ENCODE results near the gene SKAP2. TPM values are rescaled to one million over a fixed set of nuclear protein-coding genes. Genes with fewer than 3 reads are reported as not detected.

Gene SKAP2
- total RNA-seq, 4 donors from 2014 or later: 27.5 to 45.2 (median 31.9) TPM

DNA sequence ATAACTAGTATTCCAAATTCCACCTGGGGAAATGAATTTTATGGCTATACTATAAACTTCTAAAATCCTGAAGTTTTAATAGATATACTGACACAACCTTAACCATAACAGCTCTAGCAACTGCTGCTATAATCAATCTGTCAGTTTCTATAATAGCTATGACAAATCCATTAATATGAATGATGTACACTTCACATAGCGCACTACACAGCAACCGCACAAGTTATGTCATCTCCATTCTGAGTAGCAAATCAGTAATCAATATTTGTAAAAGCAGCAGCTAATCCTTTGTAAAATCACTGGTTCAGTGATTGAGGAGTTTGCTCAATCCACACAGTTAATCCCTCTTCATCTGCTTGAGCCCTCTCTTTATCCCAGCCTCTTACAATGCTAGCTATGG lies 105.3 kb downstream of the SKAP2 start:
- TF ChIP-seq, protein P1, sequence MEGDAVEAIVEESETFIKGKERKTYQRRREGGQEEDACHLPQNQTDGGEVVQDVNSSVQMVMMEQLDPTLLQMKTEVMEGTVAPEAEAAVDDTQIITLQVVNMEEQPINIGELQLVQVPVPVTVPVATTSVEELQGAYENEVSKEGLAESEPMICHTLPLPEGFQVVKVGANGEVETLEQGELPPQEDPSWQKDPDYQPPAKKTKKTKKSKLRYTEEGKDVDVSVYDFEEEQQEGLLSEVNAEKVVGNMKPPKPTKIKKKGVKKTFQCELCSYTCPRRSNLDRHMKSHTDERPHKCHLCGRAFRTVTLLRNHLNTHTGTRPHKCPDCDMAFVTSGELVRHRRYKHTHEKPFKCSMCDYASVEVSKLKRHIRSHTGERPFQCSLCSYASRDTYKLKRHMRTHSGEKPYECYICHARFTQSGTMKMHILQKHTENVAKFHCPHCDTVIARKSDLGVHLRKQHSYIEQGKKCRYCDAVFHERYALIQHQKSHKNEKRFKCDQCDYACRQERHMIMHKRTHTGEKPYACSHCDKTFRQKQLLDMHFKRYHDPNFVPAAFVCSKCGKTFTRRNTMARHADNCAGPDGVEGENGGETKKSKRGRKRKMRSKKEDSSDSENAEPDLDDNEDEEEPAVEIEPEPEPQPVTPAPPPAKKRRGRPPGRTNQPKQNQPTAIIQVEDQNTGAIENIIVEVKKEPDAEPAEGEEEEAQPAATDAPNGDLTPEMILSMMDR (IDR thresholded peaks at IDR 0.05; ENCODE audit: low read depth): no peak

DNA sequence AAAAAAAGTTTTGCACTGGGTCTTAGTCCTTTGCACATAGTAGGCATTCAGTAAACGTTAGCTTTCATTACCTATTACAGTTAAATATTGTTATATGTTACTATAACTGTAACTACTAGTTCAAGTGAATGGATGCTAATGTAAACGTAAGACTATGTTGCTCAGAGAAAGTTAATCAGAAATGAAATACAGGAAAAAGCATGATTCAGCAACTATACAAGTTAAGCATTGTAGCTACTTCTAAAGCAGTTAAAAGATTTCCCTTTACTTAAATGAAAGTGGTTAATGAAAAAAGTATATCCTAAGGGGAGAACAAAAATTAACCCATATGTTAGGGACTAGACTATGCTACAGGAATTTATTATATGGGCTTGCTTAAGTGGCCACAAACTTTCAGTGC lies 121.2 kb downstream of the SKAP2 start:
- TF ChIP-seq, protein P1 (IDR thresholded peaks at IDR 0.05; ENCODE audit: low read depth): no peak

DNA sequence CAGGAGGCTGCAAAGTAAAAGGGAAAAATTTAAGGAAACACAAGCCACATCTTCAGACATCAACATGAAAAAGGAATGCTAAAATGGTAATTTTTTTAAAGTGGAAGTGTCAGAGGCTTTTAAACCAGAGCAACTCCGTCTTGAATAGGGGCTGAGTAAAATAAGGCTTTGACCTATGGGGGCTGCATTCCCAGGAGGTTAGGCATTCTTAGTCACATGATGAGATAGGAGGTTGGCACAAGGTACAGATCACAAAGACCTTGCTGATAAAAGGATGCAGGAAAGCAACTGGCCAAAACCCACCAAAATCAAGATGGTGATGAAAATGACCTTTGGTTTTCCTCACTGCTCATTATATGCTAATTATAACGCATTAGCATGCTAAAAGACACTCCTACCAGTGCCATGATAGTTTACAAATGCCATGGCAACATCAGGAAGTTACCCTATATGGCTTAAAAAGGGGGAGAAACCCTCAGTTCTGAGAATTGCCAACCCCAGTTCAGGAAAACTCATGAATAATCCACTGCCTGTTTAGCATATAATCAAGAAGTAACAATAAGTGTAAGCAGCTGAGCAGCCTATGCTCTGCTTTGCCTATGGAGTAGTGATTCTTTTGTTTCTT lies 128.3 kb downstream of the SKAP2 start:
- TF ChIP-seq, protein P1 (IDR thresholded peaks at IDR 0.05; ENCODE audit: low read depth): no peak

DNA sequence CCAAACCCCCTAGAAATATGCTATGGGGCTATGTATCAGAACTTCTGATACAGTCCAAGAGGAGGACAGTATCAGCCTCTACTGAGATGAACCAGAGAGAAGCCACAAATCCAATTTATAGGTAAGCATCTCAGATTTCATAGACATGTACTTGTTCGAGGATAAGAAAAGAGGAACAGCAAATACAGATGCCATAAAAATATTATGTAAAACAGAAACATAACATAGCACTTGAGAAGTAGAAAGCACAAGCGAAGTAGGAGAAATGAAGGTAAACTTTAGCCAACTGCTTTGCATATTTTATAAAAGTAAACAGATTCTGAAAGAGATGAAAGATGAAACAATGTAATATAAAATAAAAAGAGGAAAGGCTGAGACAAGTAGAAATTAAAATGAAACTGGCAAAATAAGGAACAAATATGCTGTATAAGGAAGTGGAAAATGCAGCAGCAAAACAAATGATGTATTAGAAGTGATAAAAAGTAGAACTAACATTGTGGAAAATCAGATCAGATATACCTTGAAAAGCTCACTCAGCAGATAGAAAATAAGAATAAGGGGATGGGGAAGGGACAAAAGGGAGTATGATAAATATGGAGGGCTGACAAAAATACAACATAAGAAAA lies 135.1 kb downstream of the SKAP2 start:
- TF ChIP-seq, protein P1 (IDR thresholded peaks at IDR 0.05; ENCODE audit: low read depth): no peak

DNA sequence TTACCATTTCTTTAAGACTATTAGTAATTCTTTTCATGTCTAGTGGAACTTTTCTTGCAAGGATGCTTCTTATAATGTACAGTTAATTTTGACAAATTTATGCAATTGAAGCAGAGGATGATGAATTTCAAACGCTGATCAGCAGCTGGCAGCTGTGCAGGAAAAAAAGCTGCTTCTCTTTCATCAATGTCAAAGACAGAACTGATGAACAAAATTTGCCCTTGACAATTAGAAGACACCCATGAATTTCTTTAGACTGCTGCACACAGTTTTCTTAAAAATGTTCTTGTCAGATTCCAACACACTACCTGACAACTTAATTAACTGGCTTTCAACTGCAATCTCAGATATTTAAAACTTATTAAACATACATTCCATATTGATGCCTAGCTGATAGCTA lies 138.3 kb downstream of the SKAP2 start:
- TF ChIP-seq, protein P1 (IDR thresholded peaks at IDR 0.05; ENCODE audit: low read depth): no peak

DNA sequence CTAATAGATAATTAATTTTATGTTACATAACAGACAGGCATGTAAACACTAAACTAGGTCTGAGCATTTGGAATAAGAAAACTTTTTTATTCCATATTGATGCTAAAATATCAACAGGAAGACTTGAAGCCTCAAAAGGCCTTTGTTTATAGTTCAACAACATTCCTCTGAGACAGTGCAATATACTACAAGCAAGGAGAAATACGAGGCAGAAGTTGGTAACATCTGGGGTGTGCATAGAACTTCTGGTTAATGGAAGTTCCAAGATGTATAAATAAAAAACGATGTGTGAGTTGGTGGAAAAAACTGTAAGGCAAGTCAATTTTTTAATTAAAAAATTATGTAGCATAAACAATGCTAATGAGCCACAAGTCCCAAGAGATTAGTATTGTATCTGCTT lies 139.6 kb downstream of the SKAP2 start:
- TF ChIP-seq, protein P1 (IDR thresholded peaks at IDR 0.05; ENCODE audit: low read depth): no peak

DNA sequence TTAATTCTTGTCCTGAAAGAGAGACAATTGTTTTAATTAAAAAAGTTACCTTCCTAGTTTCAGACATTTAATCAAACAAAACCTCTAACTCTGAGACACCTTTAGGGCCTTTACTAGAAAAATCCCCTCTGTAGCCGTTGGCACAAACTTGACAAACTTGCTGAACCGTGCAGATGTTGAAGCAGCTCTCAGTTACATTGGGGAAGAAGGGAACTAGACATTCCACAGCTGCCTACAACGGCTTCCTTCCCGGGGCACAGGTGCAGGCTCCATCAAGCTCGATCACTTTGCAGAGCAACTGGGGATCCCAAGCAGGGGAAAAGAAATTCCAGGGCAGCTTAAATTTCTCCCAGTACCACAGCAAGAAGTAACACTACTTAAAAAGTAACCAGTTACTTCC lies 141.3 kb downstream of the SKAP2 start:
- TF ChIP-seq, protein P1 (IDR thresholded peaks at IDR 0.05; ENCODE audit: low read depth): no peak

Data from subcutaneous adipose tissue (tissue), 4 donors.